HG02763 (cell line): Measurements from ENCODE around the gene LRTM1.

ENCODE experiments used
- ATAC-seq: cut with Tn5 transposase; IDR thresholded peaks from one replicate; pipeline ENCODE4 v1.9.1; 2021; ENCODE audit warnings: mild to moderate bottlenecking, moderate library complexity; ENCODE audit not compliant: unreplicated experiment

Gene LRTM1

DNA sequence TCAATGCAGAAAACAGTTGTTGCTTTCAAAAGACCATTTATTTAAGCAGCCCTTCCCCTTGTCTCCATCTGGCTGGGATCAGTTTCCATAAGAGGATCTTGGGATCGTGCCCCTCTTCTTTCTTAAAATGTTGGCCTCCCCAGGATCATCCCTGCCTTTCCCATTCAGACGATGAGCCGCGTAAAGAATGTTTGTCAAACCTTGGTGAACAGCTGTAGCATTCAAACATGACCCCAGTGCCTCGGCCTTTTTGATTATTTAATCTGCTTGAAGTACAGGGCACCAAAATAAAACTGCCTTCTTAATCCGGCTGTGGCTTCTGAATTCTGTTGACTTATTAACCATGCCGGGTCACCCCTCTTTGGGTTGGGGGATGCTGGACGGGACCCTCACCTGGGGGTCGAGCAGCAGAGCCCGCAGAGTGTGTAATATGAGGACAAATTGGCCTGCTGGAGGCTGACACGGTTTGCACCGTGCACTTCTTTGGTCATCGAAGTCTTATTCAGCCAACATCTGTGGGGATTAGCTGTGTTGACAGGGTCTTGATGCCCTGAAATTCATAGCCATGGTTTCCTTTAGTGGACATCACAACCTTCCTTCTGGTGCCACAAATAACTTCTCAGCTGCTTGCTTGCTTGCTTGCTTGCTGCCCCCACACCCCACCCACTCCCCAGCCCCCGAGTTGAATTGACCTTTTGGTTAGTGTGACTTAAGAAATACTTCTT is at the start of gene LRTM1:
LRTM1 (minus strand) TSS at position 14 of the 725 bp plus-strand sequence. CDS start 148 bp downstream, outside the sequence.
- ATAC-seq, result no peak

GRCh38 chr3:54977439-54977838 is 49.6 kb upstream of the LRTM1 start:
- no peak for ATAC-seq

DNA sequence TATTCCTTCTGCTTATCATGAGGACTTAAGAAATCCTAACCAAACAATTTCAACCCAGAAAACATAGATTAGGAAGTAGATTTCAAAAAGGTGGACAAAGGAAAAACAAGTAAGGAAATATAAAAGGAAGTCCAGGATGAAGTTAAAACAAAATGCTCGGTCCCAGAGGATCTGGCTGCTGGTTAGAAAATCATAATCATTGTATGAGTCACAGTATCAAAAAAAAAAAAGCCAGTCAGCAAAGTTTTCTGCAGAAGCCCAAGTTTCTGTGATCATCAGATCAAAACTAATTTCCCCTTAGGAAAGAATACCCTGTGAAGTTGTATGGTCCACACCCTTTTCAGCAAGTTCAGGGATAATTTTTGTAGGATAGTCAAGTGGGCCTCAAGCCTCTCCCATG is 43.0 kb upstream of the LRTM1 start:
- no peak for ATAC-seq

GRCh38 chr3:54969652-54970051 is 41.8 kb upstream of the LRTM1 start:
- ATAC-seq, result no peak

DNA sequence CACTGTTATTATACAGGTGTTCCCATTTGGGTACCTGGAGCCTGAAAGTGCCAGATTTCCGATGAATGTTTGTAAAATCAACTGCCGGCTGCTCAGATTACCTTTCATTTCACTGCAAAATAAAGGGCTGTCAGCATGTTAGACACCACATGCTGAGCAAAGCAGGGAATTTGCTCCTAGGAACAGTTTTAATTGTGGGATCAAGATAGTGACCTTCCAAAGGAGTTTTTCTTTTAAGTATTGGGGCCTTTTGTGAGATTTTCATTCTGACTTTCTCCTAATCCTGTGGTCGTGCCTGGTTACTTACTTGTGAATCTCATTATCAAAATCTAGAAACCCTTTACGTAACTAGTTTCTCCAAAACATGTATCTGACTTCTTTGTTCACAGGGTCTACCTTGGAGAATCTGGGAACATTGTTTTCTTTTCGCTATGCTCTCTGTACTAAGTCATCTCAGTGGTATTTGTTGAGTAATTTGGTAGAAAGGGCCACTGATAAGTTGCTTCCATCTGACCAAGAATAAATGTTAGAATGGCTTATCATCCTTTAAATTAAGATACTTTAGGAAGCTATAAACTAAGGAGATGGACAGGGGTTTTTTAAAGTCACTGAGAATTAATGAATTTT is 40.8 kb upstream of the LRTM1 start:
- no peak for ATAC-seq

DNA sequence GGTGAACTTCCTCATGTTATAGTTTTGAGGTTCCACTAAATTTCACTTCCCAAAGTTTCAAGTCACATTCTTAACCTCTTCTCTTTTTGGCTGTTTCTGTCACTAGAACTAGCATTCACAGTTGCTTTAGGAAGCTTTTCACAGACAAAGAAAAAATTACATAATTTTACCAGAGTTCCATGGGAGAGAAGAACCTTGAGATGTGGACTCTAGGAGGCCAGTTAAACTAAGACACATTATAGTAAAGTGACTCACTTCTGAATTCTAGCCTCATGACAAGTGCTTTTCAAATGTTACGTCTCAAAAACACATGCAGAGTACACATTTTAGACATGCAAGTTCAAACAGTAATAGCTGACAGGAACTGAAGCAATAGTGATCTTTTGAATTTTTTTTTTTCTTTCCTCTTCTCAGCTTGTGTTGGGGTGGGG is 39.9 kb upstream of the LRTM1 start:
- ATAC-seq, result no peak

- ATAC-seq, result no peak
Observed at GRCh38 chr3:54966979-54967378, 39.1 kb upstream of the LRTM1 start.

DNA sequence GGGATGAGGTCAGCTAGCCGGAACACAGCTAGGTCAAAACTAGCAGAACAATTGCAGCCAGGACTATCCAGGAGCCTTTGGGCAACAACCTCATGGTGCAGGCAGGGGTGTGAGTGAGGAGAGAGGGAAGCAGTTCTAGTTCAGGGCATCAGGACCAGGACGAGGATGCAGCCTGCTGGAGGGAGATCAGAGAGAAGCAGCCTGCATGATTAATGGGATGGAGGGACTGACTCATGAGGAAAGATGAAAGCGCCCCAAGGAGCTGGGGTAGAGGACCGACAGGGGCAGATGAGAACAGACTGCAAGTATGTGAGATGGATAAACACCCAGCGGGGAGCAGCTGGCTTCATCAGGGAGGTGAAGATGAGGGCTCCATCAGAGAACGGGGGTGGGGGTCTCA is 37.9 kb upstream of the LRTM1 start:
- no peak for ATAC-seq

- no peak for ATAC-seq
Observed at GRCh38 chr3:54964081-54964480, 36.2 kb upstream of the LRTM1 start.

DNA sequence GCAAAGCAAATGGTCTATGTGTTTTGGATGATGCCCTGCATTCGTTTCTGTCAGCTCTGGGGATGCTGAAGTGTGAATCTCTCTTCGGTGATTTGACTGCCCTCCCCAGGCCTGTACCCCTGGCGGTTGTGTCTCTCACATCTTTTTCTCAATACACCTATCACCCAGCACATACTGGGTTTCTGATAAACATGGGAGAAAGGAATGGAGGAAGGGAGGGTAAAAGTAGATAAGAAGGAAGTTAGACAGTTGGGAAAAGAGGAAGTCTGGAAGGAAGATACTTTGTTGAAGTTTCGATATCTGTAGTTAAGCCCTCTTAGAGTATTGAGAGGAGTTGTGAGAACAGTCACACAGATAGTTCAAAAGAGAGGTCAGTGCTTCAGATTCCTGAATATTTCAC is 35.8 kb upstream of the LRTM1 start:
- ATAC-seq, result no peak

- ATAC-seq, result no peak
Observed at GRCh38 chr3:54962200-54962599, 34.3 kb upstream of the LRTM1 start.

DNA sequence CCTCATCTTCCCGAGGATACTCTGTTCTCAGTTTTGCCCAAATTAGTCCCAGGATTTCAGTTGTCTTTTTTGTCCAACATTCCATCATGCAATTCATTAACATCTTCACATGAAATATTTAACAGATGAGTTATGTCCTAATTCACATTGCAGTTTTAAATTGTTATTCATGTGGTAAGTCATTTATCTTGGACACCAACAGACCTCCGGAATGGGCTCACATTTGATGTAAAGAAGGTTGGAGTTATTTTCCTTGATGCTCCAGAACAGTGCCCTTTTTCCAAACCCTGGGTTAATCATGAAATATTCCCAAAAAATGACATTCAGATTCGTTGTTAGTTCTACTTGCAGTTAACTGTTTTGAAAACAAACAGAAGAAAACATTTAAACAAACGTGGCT is 32.8 kb upstream of the LRTM1 start:
- no peak for ATAC-seq

- no peak for ATAC-seq
Observed at GRCh38 chr3:54960082-54960481, 32.2 kb upstream of the LRTM1 start.

- no peak for ATAC-seq
Observed at GRCh38 chr3:54957711-54958110, 29.9 kb upstream of the LRTM1 start.

DNA sequence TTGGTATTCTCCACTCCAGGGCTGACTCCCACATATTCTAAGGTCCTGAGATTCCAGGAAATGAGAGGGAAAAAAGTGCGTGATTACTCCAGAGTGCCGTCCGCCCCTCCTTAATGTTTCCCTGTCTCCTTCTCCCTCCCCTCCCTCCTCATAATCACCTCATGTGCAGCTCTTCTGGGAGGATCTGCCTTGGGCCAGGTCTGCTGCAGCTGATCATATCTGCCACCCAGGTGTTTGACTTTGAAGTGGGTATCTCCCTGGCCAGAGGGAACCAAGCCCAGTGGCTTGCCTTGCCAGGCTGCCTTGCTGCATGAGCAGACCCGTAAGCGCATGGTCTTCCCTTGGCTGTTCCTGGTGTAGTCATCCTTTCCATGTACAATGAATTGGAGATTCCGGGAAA is 28.1 kb upstream of the LRTM1 start:
- ATAC-seq, result no peak

- ATAC-seq, result no peak
Observed at GRCh38 chr3:54955496-54955895, 27.6 kb upstream of the LRTM1 start.

- no peak for ATAC-seq
Observed at GRCh38 chr3:54954521-54954920, 26.7 kb upstream of the LRTM1 start.

DNA sequence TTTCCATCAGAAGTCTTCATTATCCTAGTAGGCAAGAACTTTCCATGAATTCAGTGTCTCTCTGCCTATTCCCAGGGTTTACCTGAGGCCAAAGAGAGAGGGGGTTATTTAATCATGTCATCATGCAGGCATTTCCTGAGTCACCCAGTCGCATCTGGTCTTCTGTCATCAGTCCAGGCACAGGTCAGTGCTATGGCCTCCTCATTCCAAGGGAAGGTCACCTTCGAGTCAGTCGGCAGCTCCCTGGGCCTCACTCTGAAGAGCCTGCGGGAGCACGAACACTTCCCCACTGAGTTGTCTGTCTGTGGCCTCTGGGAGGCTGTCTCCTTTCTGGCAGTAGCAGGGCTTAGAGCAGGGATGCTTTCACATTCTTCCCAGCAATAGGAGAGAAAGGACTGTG is 26.2 kb upstream of the LRTM1 start:
- ATAC-seq, result no peak

GRCh38 chr3:54951405-54951804 is 23.5 kb upstream of the LRTM1 start:
- no peak for ATAC-seq

DNA sequence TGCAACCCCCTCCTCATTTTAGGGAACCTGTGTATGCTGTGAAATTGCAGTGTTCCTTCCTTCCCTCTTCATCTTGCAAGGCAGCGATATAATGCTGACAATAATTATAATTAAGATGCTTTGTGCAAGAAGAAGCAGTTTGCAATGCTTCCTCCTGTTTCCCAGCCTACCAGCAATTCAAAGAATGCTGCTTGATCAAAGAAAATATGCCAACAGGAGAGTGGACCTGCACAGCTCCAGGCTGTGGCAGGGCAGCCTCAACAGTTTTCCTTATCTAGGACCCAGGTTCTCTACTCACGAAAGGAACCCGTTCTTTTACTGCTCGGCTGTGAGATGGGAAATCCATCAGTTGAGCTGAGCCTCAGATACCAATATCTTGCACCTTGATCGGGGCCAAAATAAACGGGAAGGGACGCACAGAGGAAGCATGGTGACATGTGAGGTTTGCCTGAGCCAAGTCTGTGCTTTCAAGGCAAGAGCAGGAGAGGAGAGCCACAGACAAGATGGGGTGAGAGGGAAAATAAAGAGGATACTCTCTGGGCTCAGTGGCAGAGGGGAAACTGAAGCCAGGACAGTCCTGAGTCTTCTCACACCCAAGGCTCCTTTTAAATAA is 22.6 kb upstream of the LRTM1 start:
- no peak for ATAC-seq

DNA sequence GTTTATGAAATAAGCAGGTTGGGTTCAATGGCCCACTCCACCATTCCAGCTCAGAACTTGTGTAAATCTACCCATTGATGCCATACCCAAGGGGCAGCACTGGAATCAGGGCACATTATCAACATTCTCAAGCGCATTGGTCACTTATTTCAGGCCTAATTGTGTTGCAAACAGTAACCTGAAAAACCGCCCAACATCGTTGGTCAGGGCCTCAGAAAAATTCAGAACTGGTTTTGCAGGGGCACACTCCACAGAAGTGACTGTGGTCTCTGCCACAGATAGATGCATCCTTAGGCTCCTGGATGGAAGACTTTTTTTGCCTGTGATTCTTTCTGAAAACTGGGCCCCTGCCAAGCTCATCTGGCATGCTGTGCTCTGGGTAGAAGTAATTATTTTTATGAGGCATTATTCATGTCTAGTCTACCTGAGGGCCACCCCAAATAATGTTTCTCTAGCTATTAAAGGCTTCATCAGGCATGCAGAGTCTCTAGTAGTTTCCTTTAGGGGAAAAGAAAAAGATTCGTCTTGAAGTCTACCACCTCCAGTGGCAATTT is 21.7 kb upstream of the LRTM1 start:
- ATAC-seq, result no peak
